IMR-90 (cell line): ENCODE results near the gene DOK6.

Experiments
- BHLHE40 ChIP-seq: fragments of 150-350 bp; IDR thresholded peaks from 2 replicates; pipeline ENCODE4 v1.6.1; 2016; ENCODE audit warnings: mild to moderate bottlenecking, low read depth, low read length
- POLR2A ChIP-seq: IDR thresholded peaks from 2 replicates; pipeline ENCODE4 v1.6.1; 2012; ENCODE audit warnings: mild to moderate bottlenecking, low read depth, low read length
- TF ChIP-seq, protein P1 (sequence below): conservative IDR thresholded peaks from 2 replicates; pipeline ENCODE4 v1.5.1; 2012; ENCODE audit warnings: mild to moderate bottlenecking, low read depth, low read length, improper control_type of control experiment

DNA sequence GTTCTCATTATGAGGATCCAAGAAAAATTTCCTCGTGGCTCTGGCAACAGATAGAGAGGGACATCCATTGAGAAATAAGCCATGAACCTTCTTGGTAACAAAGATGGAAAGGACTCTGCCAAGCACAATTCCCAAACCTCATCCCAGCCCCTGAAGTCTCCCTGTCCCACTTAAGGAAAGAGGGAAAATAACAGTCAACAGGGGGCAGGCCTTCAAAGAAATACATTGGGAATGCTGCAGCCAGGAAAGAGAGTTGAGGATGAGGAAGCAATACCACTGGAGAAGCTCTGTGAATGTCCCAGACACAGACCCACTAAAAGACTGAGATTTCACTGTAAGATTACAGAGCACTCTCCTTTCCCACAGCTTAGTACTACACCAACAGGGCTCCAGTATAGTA lies 453.8 kb downstream of the DOK6 start:
- TF ChIP-seq POLR2A, result no peak
- TF ChIP-seq, protein P1, sequence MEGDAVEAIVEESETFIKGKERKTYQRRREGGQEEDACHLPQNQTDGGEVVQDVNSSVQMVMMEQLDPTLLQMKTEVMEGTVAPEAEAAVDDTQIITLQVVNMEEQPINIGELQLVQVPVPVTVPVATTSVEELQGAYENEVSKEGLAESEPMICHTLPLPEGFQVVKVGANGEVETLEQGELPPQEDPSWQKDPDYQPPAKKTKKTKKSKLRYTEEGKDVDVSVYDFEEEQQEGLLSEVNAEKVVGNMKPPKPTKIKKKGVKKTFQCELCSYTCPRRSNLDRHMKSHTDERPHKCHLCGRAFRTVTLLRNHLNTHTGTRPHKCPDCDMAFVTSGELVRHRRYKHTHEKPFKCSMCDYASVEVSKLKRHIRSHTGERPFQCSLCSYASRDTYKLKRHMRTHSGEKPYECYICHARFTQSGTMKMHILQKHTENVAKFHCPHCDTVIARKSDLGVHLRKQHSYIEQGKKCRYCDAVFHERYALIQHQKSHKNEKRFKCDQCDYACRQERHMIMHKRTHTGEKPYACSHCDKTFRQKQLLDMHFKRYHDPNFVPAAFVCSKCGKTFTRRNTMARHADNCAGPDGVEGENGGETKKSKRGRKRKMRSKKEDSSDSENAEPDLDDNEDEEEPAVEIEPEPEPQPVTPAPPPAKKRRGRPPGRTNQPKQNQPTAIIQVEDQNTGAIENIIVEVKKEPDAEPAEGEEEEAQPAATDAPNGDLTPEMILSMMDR, result no peak
- no peak for TF ChIP-seq BHLHE40
